ENCODE data around the gene TNS1.

TNS1 gene

GRCh38 chr2:217863883-217864282 is 138.9 kb downstream of the TNS1 start:
- no peak for DNase-seq

DNA sequence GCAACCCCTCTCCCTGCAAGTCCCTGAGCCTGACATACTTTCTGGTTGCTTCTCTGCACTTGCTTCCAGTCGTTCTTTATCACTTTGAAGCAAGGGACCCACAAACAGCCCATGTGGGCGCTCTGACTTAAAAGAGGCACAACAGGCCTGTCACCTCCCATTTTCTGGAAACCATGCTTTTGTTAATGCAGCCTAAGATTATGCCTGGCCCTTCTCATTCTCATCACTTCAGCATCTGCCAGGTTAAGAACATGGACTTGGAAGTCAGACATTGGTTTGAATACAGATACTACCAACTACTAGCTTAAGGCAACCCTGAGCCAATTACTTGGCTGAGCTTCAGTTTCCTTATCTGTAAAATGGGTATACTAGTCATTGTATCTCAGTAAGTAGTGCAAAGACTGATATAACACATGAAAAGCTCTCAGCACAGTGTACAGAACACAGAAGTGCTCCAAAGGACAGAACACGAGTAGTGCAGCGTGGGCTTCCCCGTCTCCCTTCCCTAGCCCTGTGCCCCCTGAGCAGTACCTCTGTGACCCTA is 141.4 kb downstream of the TNS1 start:
- no peak for DNase-seq

DNA sequence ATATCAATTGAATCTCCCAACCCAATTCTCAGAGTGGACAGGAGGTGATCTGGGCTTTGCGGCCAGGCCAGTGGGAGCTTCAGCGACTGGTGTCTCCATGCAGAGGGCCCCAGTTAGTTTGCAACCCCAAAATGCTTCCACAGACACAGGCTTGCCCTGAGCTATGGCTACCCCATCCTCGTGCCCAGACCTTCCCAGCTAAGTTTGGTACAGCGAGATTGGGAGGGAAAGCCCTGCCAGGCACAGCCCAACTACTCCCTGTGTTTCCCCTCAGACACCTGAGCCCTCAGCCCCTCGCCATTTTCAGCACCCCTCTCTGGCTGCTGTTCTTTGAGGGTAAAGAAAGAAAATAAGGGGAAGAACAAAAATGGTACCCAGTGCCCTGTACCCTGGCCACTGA is 142.9 kb downstream of the TNS1 start:
- no peak for DNase-seq

GRCh38 chr2:217858519-217859491 is 144.0 kb downstream of the TNS1 start:
- peak; percentile 30 for DNase-seq

DNA sequence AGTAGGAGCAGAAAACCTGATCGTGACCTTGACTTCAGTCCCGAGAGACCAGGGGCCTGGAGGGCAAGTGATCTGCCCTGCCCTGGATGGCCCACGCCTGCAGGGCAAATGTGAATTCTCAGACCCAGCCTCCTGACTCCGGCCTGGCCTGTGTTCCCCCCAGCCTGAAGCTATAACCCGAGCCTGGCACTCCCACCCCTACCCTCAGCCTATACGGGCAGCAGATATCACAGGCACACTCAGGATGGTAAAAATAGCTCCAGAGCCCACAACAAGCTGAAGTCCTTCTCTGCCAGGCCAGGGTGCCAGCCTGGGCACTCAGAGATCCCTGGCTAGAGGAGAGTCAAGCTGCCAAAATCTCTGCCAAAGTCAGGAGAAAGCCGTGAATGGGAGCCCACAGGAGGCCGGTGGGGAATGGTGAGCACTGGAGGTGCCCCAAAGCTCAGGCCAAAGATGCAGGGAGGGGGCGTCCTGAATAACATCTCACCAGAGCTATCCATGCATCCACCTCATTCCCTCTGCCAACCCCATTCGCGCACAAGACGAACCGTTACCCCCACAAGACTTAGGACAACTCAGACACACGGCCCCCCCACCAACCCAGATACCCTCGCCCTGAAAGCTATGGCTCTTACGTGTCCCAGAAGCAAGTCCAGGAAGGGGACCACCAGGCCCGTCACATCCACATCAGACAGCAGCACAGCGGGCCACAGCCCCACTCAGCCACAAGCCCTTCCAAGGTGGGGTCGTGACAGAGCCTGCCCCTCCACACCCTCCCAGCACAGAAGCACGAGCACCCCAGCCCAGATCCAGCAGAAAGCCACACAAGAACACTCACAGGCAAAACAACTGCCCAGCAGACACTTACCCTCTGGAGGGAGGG is 144.9 kb downstream of the TNS1 start:
- DNase-seq: no peak

DNA sequence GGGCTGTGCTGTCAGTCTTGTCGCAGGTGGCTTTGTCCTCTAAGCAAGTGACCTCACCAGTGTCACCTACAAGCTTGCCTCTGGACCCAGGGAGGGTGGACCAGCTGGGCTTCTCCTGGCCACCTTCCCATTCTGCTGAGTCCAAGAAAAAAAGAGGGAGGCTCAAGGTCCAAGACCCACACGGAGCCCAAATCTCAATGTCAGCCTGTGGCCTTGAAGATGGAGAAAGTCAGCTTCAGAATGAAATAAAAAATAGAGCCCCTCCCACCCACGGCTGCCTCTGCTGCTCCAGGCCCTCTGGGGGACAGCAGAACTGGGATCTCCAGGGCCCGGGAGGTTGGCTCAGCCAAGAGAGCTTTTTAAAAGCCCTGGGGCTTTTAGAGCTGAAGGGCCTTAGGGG is 145.9 kb downstream of the TNS1 start:
- DNase-seq: no peak

GRCh38 chr2:217856159-217856558 is 146.6 kb downstream of the TNS1 start:
- DNase-seq: no peak

DNA sequence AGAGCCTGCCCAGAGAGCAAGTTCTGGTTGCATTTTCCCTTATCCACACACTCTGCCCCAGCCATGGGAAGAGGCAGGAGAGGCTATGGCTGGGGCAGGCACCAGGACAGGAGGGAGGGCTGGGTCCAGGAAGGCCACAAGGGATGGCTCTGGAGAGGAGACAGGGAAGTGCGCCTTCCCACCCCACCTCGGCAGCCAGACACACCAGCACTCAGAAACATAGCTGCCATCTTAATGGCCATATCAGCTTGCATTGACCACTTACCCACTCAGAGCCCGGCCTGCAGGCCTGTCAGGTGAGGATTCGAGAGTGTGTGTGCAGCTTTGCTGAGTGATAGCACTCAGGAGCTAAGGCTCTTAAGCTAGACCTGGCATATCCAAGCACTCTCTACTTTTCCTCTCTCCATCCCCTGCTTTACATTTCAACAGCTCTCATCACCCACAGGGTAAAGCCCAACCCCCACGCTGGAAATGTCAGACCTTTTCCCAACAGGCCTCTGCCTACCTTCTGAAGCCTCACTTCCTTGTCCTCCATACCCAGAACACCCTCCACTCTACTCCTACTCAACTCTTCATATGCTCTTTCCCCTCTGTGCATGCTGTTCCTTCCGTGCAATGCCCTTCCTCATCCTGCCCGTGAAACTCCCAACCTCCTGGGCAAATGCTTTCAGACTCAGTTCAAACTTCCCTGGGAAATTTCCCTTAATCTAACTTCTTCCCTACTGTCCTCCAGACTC is 147.9 kb downstream of the TNS1 start:
- peak; percentile 25 for DNase-seq

DNA sequence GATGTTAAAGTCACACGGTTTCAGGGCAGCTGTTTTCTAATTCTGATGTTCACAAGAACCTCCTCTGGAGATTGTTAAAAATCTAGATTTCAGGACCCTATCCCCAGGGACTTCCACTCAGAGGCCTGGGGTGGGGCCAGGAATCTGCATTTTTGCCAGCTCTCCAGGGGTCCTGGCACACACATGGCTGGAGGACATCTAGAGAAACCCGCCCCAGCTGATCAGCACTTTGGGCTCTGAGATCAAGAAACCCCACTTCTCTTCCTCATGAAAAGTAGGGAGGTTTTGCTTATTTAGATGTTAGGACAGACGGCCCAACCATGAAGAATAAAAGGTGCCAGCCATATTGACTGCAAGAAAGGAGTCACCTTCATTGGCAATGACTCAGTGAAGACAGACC is 148.8 kb downstream of the TNS1 start:
- DNase-seq: no peak

DNA sequence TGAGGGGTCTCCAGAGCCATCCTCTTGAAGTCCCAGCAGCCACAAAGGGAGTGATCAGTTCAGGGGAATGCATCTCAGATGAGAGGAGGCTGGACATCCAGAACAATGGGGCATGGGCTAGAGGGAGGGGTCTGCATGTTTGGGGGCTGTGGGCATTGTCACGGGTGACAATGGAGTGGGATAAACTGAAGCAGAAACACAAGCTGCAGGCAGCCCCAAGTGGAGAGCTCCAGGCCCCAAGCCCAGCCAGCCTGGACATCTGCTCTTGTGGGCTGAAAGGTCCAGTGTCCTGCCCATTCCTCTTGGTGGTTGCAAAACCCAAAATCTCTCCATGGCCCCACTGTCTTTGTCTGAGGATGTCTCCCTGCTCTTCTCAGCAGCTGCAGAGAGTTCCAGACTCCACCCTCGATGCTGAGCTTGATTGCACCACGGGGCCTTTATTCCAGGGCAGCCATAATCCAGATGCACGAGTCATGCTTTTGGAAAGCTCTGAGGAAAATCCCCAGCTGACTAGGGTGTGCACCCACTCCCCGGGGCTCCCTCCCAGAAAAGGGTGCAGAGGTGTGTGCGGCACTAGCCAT is 149.4 kb downstream of the TNS1 start:
- DNase-seq: no peak

GRCh38 chr2:217852555-217853211 is 150.1 kb downstream of the TNS1 start:
- no peak for DNase-seq

DNA sequence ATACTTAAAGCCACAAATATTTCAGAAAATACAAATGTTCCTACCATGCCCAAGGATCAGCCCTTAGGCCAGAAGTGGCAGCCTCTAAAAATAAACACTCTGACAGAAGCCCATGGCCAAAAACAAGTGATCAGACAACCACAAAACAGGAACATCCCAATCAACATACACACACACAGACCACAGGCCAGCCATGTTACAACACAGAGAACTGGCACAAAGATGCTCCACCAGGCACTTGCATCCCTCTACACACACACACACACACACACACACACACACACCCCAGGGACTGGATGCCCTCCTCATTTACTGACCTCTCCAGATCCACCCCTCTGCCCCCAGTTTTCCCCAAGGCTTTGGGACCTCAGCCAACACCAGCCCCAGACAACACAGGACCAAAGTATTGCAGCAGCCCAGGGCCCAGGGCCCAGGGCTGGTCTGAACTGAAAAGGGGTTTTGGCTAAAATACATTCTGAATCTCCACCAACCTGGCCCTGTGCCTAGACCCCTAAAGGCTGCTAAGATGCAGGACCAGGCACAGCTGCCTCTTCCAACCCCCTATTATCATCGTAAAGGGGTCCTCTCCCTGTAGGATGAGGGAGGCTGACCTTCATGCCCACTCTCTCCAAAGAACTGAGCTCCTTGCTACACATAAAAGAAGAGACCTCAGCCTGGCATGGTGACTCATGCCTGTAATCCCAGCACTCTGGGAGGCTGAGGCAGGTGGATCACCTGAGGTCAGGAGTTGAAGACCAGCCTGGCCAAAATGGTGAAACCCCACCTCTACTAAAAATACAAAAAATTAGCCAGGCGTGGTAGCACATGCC is 151.4 kb downstream of the TNS1 start:
- no peak for DNase-seq

GRCh38 chr2:217849154-217849975 is 153.4 kb downstream of the TNS1 start:
- no peak for DNase-seq

GRCh38 chr2:217848351-217848957 is 154.3 kb downstream of the TNS1 start:
- no peak for DNase-seq

DNA sequence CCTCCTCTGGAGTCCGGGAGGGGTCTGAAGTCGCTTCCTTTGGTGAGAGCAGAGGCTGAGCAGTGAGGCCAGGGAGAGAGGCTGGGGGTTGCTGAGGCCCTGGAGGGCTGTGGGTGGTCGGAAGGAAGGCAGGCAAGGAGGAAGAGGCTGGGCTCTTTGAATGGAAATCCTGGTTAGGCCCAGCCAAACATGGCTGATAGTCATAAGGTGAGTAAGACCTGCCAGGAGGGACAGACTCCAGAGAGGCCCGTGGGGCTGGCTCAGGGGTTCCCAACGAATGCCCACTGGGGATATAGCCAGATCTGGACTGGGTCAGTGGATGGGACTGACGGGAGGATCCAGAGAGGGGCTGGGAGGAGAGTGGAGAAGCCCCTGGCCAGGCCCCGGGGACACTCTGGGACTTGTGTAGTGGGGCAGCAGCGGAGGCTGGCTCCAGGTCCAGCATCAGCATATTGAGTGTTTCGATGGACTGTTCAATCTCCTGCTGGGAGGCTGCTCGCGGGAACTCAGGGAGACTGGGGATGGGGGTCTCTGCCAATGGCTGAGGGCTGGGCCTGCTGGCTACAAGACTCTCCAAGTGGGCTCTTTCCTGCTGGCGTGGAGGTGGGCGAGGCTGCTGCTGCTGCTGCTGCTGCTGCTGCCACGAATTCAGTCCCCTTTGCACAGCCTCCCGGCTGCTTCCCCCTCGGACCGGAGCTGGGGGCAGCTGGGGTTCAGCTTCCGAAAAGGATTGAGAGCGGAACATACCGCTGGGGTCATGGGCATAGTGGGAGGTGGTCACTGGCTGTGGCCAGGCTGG is 155.0 kb downstream of the TNS1 start:
- no peak for DNase-seq

DNA sequence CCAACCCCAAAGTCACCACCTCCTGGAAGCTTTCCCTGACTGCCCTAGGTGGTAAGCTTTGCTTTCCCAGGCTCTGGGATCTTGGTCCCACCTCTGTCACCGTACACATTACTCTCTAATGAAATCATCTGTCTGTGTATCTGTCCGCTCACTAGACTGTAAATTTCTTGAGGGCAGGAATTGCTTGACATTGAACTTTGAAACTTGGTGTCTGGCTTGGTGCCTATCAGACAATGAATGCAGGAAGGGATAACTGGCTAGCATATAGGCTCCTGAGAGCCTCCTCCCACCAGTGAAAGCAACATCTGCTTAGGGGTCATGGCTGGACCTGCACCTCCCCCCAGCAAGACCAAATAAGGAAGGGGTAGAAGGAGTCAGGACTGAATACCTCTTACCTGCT is 155.7 kb downstream of the TNS1 start:
- DNase-seq: no peak

DNA sequence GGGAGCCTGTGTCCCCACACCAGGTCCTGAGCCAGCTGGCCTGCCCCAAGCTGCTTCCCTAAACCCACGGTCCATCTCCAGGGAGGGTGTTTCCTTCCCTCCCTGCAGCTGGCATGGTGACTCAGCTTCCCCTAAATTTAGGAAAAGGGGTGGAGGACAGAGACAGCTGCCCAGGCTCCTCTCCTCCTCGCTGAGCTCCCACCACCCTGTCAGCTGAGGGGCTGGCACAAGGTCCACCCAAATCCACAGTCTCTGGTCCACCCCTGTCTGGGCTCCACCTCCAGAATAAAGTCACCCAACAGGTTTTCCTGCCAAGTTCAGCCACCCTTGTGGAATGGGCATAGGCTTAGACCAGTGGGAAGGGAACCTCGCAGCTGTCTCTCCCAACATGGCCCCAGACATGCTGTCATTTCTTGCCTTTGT is 156.5 kb downstream of the TNS1 start:
- DNase-seq: no peak

DNA sequence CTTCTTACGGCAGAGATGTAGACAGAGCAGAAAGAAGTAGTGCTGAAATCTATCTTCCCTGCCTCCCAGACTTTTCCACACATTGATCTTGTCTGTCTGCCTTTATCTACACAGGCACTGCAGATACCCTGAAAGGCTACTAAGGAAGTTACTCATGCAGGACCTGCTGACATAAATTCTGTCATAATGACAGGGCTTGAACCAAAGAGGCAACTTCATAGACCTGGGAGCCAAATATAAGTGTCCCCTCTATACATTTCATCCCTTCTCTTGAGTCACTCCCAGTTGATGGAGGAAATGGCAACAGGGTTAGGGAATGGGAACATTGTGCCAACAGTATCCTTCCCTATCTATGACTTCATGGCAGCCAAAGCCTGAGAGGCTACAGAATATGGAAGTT is 157.5 kb downstream of the TNS1 start:
- DNase-seq: no peak

DNA sequence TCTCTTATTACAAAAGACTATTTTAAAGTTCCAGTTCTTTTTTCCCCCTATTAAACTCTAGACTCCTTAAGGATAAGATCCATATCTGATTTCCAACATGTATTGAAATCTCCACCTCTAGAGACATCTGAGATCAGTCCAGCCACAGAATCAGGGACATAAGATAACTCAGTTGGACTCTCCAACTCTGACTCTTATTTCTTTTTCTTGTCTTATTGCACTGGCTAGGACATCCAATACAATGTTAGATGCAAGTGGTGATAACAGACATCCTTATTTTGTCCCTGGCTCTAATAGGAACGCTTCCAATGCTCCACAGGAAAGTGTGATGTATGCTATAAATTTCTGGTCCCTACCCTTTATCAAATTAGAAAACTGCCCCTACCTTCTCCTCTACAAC is 158.1 kb downstream of the TNS1 start:
- no peak for DNase-seq
